Cortex of kidney (tissue), 1 donor: Measurements from ENCODE around the gene FBXW5.

ENCODE experiments used
- DNase-seq: peaks from one replicate; lab custom pipeline; 2025; lab: John Stamatoyannopoulos, UW

FBXW5 gene

GRCh38 chr9:136978073-136978864, 33.7 kb upstream of the FBXW5 start:
- no peak for DNase-seq

- no peak for DNase-seq
Measured at GRCh38 chr9:136977649-136978072, 33.1 kb upstream of the FBXW5 start.

- no peak for DNase-seq
Measured at GRCh38 chr9:136977223-136977622, 32.7 kb upstream of the FBXW5 start, which contains the start of gene PTGDS. Gene PTGDS, plus strand, starts transcription at chr9:136977504. Its CDS starts 75 bp downstream, at chr9:136977579.

DNA sequence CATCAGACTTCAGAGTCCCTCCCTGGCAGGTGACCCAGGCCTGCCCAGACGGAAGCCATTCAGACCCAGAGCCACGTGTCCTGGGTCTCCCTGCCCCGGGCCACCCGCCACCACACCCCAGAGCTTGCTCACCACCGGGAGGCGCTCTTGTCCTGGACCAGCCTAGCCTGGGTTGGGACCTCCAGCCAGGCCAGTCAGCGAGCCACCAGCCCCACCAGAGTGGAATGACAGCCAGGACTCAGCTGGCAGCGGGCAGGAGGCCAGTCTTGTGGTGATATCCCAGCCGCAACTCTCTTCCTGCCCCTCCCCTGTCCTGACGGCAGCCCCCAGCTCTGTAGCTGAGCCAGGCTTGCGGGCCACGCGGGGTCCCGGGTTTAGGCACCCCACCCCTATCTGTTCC, 31.1 kb upstream of the FBXW5 start:
- DNase-seq: no peak

DNA sequence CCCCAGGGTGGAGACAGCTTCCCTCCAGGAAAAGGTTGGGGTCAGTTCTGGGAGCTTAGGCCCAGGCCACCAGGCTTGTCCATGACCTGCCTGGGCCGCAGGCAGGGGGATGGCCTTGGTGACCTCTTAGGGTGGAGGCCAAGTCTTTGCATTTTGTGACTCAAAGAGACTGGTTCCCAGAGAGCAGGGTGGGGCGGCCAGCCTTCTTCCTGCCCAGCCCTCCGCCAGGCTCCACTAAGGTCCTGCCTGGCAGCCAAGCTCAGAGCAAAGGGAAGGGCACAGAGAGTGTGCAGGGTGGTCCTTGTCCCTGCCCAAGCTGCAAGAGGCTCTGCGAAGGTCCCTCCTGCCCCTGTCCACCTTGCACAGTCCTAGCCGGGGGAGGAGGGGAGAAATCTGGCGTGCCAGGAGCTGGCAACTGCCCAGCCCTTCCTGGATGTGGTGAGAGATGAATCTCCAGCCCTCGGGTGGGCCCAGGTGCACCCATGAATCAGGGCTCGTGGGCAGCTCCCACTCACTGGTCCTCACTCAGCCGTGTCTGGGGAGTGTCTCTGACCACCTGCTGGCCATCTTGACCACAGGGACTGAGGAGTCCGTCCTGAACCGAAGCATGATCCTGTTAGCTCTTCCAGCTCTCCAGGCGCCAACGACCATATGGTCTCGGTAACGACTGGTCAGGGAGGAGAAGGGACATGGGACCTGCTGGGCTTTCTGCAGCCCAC, 30.4 kb upstream of the FBXW5 start:
- DNase-seq: no peak

- DNase-seq: no peak
Measured at GRCh38 chr9:136973618-136974617, 29.4 kb upstream of the FBXW5 start.

- no peak for DNase-seq
Measured at GRCh38 chr9:136972743-136973142, 28.2 kb upstream of the FBXW5 start.

DNA sequence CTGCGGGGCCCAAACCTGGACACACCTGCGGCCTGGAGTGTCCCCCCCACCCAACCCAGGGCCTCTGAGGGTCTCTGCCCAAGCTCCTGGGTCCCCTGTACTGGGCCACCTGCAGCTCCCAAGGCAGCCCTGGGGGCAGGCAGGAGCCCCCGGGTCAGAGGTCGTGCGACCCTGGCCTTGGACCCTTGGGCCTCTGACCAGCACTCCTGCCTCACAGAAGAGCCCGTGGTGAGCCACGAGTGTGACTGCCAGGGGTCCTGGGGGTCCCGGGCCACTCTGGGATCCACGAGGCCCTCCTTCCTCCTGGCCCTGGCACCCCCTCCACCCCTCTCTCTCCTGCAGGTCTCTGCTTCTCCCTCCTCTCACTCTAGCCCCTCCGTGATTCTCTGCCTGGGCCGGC, 27.8 kb upstream of the FBXW5 start:
- no peak for DNase-seq

DNA sequence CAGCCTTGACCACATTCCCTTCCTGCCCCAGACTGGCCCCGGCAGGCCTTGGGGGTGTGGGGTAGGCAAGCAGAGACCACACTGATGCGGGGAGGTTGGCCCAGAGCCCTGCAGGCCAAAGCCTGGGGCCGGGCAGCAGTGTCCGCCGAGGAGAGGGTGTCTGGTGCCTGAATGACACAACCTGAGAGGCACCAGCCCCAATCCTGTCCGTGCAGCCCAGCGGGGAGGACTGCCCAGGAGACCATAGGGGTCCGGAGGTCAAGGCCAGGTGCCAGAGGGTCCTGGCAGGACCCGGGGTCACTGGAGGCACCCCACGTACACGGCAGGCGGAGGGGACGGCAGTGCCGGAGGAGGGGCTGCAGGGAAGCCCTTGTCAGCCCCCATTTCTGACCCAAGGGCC, 27.2 kb upstream of the FBXW5 start:
- DNase-seq: no peak

- no peak for DNase-seq
Measured at GRCh38 chr9:136970361-136970760, 25.8 kb upstream of the FBXW5 start.

DNA sequence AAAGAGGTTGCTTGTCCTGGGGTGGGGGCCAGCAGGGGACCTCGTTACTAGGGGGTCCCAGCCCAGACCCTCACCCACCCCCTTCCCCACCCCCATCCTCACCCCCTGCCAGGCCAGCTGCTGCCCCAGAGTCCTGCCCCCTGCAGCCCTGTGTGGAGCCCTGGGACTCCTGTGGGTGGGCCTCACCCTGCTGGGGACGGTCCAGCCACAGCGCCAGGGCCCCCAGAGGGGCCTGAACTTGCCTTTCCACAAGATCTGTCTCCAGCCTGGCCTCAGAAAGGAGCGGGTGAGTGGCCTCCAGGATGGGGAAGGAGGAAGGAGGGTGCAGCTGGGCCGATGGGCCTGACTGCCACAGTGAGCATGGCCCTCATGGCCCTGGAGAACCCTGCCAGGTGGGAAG, 25.2 kb upstream of the FBXW5 start:
- DNase-seq: no peak

- DNase-seq: no peak
Measured at GRCh38 chr9:136969150-136969549, 24.6 kb upstream of the FBXW5 start.

DNA sequence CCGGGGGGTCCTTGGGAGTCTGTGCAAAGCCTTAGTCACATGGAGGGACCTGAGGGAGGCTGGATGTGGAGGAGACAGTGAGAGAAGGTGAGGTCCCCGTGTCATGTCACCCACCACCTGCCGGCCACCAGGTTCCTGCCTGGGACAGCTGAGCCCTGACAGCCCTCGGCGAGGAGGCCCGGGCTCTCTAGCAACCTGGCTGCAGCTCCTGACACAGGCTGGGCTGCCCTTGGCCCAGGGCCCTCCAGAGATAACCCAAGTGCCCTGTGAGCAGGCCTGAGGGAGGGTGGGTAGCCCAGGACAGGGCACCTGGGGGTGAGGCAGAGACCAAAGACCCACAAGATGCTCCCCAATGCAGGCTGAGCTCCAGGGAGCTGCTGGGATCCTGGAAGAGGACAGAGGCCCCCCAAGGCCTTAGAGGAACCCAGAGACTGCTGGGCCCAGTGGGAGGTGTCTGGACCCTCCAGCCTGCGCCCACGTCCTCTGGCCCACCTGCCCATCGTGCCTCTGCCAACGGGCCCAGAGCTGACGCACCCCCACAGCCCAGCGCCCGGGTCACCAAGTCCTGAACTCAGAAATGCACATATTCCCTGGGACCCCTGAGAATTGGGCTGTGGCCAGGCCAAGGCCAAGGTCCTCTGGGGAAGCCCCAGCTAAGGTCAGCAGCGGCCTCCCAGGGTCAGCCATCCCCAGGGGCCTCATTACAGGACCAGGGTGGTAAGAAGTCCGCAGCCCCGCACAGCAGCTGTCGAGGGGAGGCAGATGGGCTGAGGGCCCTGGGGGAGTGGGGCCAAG, 24.0 kb upstream of the FBXW5 start:
- no peak for DNase-seq

DNA sequence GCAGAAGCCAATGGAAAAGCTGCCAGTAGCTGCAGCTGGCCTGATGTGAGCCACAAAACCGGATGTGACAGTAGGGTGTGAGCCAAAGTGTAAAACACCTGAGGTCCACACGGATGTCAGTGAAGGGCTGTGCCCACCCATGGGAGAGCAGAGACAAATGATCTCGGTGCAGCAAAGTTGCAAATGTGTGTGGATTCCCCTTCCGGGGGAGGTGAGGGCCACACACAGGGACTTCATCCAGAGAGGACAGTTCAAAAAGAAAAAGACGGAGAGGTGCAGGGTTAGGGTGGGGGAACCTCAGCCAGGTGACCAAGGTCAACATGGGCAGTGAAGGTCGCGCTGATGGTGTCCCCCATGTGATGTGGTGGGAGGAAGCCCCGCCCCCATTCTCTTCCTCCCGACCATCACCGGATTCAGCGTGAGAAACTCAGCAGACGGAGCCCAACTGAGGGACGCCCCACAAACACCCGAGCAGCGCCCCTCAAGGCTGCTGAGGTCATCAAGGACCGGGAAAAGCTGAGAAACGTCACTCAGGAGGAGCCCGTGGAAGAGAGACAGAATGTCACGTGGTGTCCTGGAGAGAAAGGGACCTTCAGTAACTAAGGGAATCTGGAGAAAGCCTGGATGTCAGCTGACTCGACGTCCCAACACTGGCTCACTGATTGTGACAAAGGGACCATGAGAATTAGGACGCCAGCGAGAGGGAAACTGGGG, 21.4 kb upstream of the FBXW5 start:
- no peak for DNase-seq

- no peak for DNase-seq
Measured at GRCh38 chr9:136964833-136965422, 20.4 kb upstream of the FBXW5 start.

DNA sequence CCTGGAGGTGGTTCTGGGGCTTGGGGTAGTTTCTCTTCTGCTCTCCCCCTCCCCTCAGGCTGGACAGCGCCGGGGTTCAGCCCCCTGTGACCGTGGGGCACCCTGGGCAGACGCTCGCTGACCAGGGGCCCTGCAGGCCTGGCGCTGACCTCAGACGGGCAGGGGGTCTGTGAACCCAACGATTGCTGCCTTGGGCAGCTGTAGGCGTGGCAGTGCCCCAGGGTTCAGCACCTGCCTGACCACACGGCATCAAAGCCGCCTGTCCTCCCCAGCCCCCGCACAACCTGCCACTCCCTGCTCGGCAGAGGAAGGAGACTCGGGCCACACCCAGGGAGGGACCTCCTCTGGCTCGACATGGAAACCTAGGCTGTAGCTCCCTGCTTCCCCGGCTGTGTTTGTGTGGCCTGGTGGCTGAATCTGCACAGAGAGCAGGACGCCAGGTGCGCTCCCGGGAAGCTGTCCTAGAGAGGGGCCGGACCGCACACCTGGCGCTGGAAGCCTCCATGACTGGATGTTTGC, 19.7 kb upstream of the FBXW5 start:
- no peak for DNase-seq

DNA sequence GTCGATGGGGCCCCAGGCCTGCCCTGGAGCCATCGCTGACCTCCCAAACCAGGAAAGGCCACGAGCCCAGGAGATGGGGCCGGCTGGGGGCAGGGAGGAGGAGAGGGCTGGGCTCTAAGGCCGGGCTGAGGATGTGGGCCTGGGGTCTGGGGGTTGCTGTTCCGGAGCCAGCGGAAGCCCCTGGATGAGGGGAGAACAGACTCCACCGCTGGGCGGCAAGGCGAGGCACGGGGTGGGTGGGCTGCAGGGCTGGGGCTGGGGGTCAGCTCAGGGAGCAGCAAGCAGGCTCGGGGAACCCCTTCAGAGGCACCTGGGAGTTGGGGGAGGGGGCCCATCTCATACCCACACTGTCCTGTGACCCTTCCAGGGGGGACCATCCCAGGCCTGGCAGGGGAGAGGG, 19.2 kb upstream of the FBXW5 start:
- no peak for DNase-seq

DNA sequence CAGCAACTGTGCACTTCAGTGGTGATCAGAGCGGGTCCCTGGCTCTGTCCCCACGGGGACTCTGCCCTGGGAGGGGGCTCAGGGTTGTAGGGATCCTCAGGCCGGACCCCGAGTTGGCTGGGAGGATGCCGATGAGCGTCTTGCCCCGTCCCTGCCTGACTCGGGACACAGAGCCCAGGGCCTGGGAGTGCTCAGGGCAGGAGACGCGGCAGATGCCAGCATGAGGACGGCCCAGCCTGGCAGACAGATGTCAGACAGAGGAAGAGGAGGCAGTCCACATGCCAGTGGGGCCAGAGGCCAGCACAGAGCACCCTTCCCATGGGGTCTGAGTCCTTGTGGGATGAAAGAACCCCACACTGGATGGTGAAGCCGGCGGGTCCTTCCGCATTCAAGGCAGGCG, 18.8 kb upstream of the FBXW5 start:
- DNase-seq: no peak

DNA sequence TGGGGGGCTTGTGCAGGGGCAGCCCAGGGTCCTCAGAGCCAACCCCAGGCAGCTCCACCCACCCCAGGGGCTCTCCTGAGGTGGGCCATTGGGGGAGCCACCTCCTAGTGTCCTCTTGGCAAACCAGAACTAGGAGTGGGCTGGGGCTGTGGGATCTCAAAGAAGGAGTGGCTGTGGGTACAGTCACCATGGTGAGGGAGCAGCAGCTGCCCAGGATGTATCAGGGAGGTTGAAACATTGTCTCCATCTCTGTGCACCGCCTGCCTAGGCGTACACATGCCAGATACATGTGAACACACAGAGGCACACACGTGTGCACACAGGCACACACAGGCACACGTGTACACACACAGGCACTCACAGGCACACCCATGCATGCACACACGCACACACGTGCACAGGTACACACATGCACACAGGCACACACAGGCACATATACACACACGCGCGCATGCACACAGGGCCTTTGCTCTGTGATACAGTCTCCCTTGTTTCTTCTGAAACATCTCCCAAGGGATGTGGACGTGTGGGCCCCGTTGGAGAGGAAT, 18.2 kb upstream of the FBXW5 start:
- DNase-seq: no peak

- DNase-seq: no peak
Measured at GRCh38 chr9:136962163-136962562, 17.6 kb upstream of the FBXW5 start.
